ENCODE results near the gene TBC1D22A. TPM values are rescaled to one million over a fixed set of nuclear protein-coding genes. Genes with fewer than 3 reads are reported as not detected.

The TBC1D22A gene
- total and polyA plus RNA-seq, 9 donors, result 12.5 to 25.6 (median 18.5) TPM

GRCh38 chr22:46801826-46802607 is 39.6 kb downstream of the TBC1D22A start:
- DNase-seq, result no peak
- no peaks in the 10 kb centered on the region for H3K9me3 ChIP-seq
- TF ChIP-seq POLR2A (IDR thresholded peaks at IDR 0.05) (no peak), CTCF (IDR thresholded peaks at IDR 0.05) (no peak), EP300 (IDR thresholded peaks at IDR 0.05) (no peak)
- no peak overlapping the region for H3K4me3 ChIP-seq
- H3K27ac ChIP-seq, result no peak overlapping the region
- no peaks in the 10 kb centered on the region for H3K36me3 ChIP-seq
- H3K27me3 ChIP-seq, result no peaks in the 10 kb centered on the region
- intact Hi-C loops (cut with DNase I), result no loop called here
- 94 to 96% (median 95%) methylated on average over 20 of the region's 20 CpGs for WGBS, 3 donors
- peaks cover 4% of the 10 kb centered on the region for H3K4me1 ChIP-seq (ENCODE audit: insufficient read depth)

- Histone ChIP-seq H3K4me3 (no peak overlapping the region), H3K27ac (no peak overlapping the region), H3K4me1 (ENCODE audit: insufficient read depth) (peaks cover 4% of the 10 kb centered on the region), H3K27me3 (no peaks in the 10 kb centered on the region), H3K9me3 (no peaks in the 10 kb centered on the region), H3K36me3 (no peaks in the 10 kb centered on the region)
- 80 to 88% (median 88%) methylated on average over 13 of the region's 13 CpGs for WGBS, 3 donors
- TF ChIP-seq CTCF (IDR thresholded peaks at IDR 0.05) (no peak), EP300 (IDR thresholded peaks at IDR 0.05) (no peak), POLR2A (IDR thresholded peaks at IDR 0.05) (no peak)
- intact Hi-C loops (cut with DNase I), result no loop called here
- DNase-seq, result no peak
Observed at GRCh38 chr22:46802608-46803027, 40.2 kb downstream of the TBC1D22A start.

GRCh38 chr22:46803031-46803880 is 40.8 kb downstream of the TBC1D22A start:
- Histone ChIP-seq H3K4me3 (no peak overlapping the region), H3K27me3 (no peaks in the 10 kb centered on the region), H3K9me3 (no peaks in the 10 kb centered on the region), H3K27ac (no peak overlapping the region), H3K36me3 (no peaks in the 10 kb centered on the region), H3K4me1 (ENCODE audit: insufficient read depth) (peaks cover 3% of the 10 kb centered on the region)
- DNase-seq, result peak in 1 of 5 donors; percentile 41
- intact Hi-C loops (cut with DNase I), result no loop called here
- TF ChIP-seq POLR2A (IDR thresholded peaks at IDR 0.05) (no peak), EP300 (IDR thresholded peaks at IDR 0.05) (no peak), CTCF (IDR thresholded peaks at IDR 0.05) (peak; percentile 55 to 72 (median 66))
- WGBS, 3 donors, result 44 to 55% (median 48%) methylated on average over 23 to 28 of the region's 28 CpGs

- Histone ChIP-seq H3K36me3 (no peaks in the 10 kb centered on the region), H3K27me3 (no peaks in the 10 kb centered on the region), H3K27ac (no peak overlapping the region), H3K9me3 (no peaks in the 10 kb centered on the region), H3K4me1 (ENCODE audit: insufficient read depth) (no peaks in the 10 kb centered on the region), H3K4me3 (no peak overlapping the region)
- TF ChIP-seq CTCF (IDR thresholded peaks at IDR 0.05), result no peak
- no peak for TF ChIP-seq EP300 (IDR thresholded peaks at IDR 0.05)
- TF ChIP-seq POLR2A (IDR thresholded peaks at IDR 0.05), result no peak
- 73 to 84% (median 79%) methylated on average over 10 of the region's 10 CpGs for WGBS, 3 donors
- no peak for DNase-seq
- intact Hi-C loops (cut with DNase I), result no loop called here
Observed at GRCh38 chr22:46803936-46804335, 41.5 kb downstream of the TBC1D22A start.

Measured in ovary (tissue), 9 donors.